ENCODE data around the gene ARF5. TPM values are rescaled to one million over a fixed set of nuclear protein-coding genes. Genes with fewer than 3 reads are reported as not detected.
A peak's percentile ranks its signal among the peaks of the same experiment; 100 is the strongest.
"Not testable (repeated sequence)": the region's sequence is repeated elsewhere in the genome, so short reads cannot be mapped to it uniquely, and the experiment has no call there.

ARF5 gene
- total RNA-seq (2014; rRNA removed; shearing (Covaris generic)) = 180 and 210 TPM in 2 replicates

- DNase-seq = peak; percentile 99
- Histone ChIP-seq H3K36me3 (replicated peaks; ENCODE audit: control insufficient read depth, insufficient read depth, low read length) (peaks cover 16% of the 10 kb centered on the region), H3K4me3 (ENCODE audit: insufficient read depth, low read depth, low read length) (peak within 1 kb of the TSS; percentile 88), H3K27me3 (ENCODE audit: control insufficient read depth, insufficient read depth, low read length) (peaks cover 22% of the 10 kb centered on the region)
These were observed at the start of gene ARF5 for GRCh38 chr7:127588019-127588696. Gene ARF5 (plus strand): TSS chr7:127588411. CDS start chr7:127588499, 88 bp downstream.

- Histone ChIP-seq H3K4me3 (ENCODE audit: insufficient read depth, low read depth, low read length) (no peak overlapping the region), H3K27me3 (ENCODE audit: control insufficient read depth, insufficient read depth, low read length) (peaks cover 28% of the 10 kb centered on the region), H3K36me3 (replicated peaks; ENCODE audit: control insufficient read depth, insufficient read depth, low read length) (no peaks in the 10 kb centered on the region)
- no peak for DNase-seq
These were observed 49.1 kb upstream of the ARF5 start for GRCh38 chr7:127539116-127539515.

- DNase-seq; H3K36me3 ChIP-seq (replicated peaks; ENCODE audit: control insufficient read depth, insufficient read depth, low read length); H3K4me3 ChIP-seq (ENCODE audit: insufficient read depth, low read depth, low read length): not testable (repeated sequence)
- peaks cover 25% of the 10 kb centered on the region for H3K27me3 ChIP-seq (ENCODE audit: control insufficient read depth, insufficient read depth, low read length)
These were observed 47.8 kb upstream of the ARF5 start for GRCh38 chr7:127540461-127540860.

- DNase-seq = no peak
- no peaks in the 10 kb centered on the region for H3K36me3 ChIP-seq (replicated peaks; ENCODE audit: control insufficient read depth, insufficient read depth, low read length)
- no peak overlapping the region for H3K4me3 ChIP-seq (ENCODE audit: insufficient read depth, low read depth, low read length)
- peaks cover 17% of the 10 kb centered on the region for H3K27me3 ChIP-seq (ENCODE audit: control insufficient read depth, insufficient read depth, low read length)
These were observed 46.7 kb upstream of the ARF5 start for GRCh38 chr7:127541548-127541947.

- no peak for DNase-seq
- peaks cover 2% of the 10 kb centered on the region; the same call in 1 of the 2 replicates for H3K27me3 ChIP-seq (ENCODE audit: control insufficient read depth, insufficient read depth, low read length)
- no peaks in the 10 kb centered on the region for H3K36me3 ChIP-seq (replicated peaks; ENCODE audit: control insufficient read depth, insufficient read depth, low read length)
- H3K4me3 ChIP-seq (ENCODE audit: insufficient read depth, low read depth, low read length) = no peak overlapping the region
These were observed 41.9 kb upstream of the ARF5 start for GRCh38 chr7:127546313-127546712.

- no peak for DNase-seq
- Histone ChIP-seq H3K4me3 (ENCODE audit: insufficient read depth, low read depth, low read length) (no peak overlapping the region), H3K27me3 (ENCODE audit: control insufficient read depth, insufficient read depth, low read length) (no peaks in the 10 kb centered on the region; the same call in 1 of the 2 replicates), H3K36me3 (replicated peaks; ENCODE audit: control insufficient read depth, insufficient read depth, low read length) (no peaks in the 10 kb centered on the region)
These were observed 38.0 kb upstream of the ARF5 start for GRCh38 chr7:127550247-127550646.

- no peaks in the 10 kb centered on the region; the same call in 1 of the 2 replicates for H3K27me3 ChIP-seq (ENCODE audit: control insufficient read depth, insufficient read depth, low read length)
- H3K36me3 ChIP-seq (replicated peaks; ENCODE audit: control insufficient read depth, insufficient read depth, low read length) = no peaks in the 10 kb centered on the region
- DNase-seq = no peak
- H3K4me3 ChIP-seq (ENCODE audit: insufficient read depth, low read depth, low read length) = no peak overlapping the region
These were observed 36.3 kb upstream of the ARF5 start for GRCh38 chr7:127551941-127552340.

- H3K36me3 ChIP-seq (replicated peaks; ENCODE audit: control insufficient read depth, insufficient read depth, low read length) = no peaks in the 10 kb centered on the region
- no peak for DNase-seq
- no peak overlapping the region for H3K4me3 ChIP-seq (ENCODE audit: insufficient read depth, low read depth, low read length)
- no peaks in the 10 kb centered on the region; the same call in 1 of the 2 replicates for H3K27me3 ChIP-seq (ENCODE audit: control insufficient read depth, insufficient read depth, low read length)
These were observed 31.8 kb upstream of the ARF5 start for GRCh38 chr7:127556404-127556803.

- Histone ChIP-seq H3K4me3 (ENCODE audit: insufficient read depth, low read depth, low read length) (no peak overlapping the region), H3K36me3 (replicated peaks; ENCODE audit: control insufficient read depth, insufficient read depth, low read length) (no peaks in the 10 kb centered on the region), H3K27me3 (ENCODE audit: control insufficient read depth, insufficient read depth, low read length) (no peaks in the 10 kb centered on the region; the same call in 1 of the 2 replicates)
- no peak for DNase-seq
These were observed 30.4 kb upstream of the ARF5 start for GRCh38 chr7:127557803-127558202.

- H3K27me3 ChIP-seq (ENCODE audit: control insufficient read depth, insufficient read depth, low read length) = no peaks in the 10 kb centered on the region
- no peaks in the 10 kb centered on the region for H3K36me3 ChIP-seq (replicated peaks; ENCODE audit: control insufficient read depth, insufficient read depth, low read length)
- no peak overlapping the region for H3K4me3 ChIP-seq (ENCODE audit: insufficient read depth, low read depth, low read length)
- no peak for DNase-seq
These were observed 22.0 kb upstream of the ARF5 start for GRCh38 chr7:127566242-127566641.

- not testable (repeated sequence) for H3K36me3 ChIP-seq (replicated peaks; ENCODE audit: control insufficient read depth, insufficient read depth, low read length); DNase-seq; H3K27me3 ChIP-seq (ENCODE audit: control insufficient read depth, insufficient read depth, low read length); H3K4me3 ChIP-seq (ENCODE audit: insufficient read depth, low read depth, low read length)
These were observed 20.2 kb upstream of the ARF5 start for GRCh38 chr7:127568034-127568433.

- no peak overlapping the region for H3K4me3 ChIP-seq (ENCODE audit: insufficient read depth, low read depth, low read length)
- no peaks in the 10 kb centered on the region for H3K36me3 ChIP-seq (replicated peaks; ENCODE audit: control insufficient read depth, insufficient read depth, low read length)
- no peaks in the 10 kb centered on the region for H3K27me3 ChIP-seq (ENCODE audit: control insufficient read depth, insufficient read depth, low read length)
- DNase-seq = no peak
These were observed 16.3 kb upstream of the ARF5 start for GRCh38 chr7:127571741-127572505.

- no peaks in the 10 kb centered on the region for H3K27me3 ChIP-seq (ENCODE audit: control insufficient read depth, insufficient read depth, low read length)
- H3K4me3 ChIP-seq (ENCODE audit: insufficient read depth, low read depth, low read length) = no peak overlapping the region
- DNase-seq = no peak
- H3K36me3 ChIP-seq (replicated peaks; ENCODE audit: control insufficient read depth, insufficient read depth, low read length) = peaks cover 5% of the 10 kb centered on the region
These were observed 10.1 kb upstream of the ARF5 start for GRCh38 chr7:127578036-127578684.

GRCh38 chr7:127578711-127579275, 9.4 kb upstream of the ARF5 start:
- no peak for DNase-seq
- H3K27me3 ChIP-seq (ENCODE audit: control insufficient read depth, insufficient read depth, low read length) = no peaks in the 10 kb centered on the region
- peaks cover 5% of the 10 kb centered on the region for H3K36me3 ChIP-seq (replicated peaks; ENCODE audit: control insufficient read depth, insufficient read depth, low read length)
- no peak overlapping the region for H3K4me3 ChIP-seq (ENCODE audit: insufficient read depth, low read depth, low read length)
